DMS79 treated with DMSO at 0.1 percent for 48 hours (cell line): ENCODE data around the gene ARL5B.
"Not testable (repeated sequence)": the region's sequence is repeated elsewhere in the genome, so short reads cannot be mapped to it uniquely, and the experiment has no call there.

Experiments used
- DNase-seq: peaks from one replicate; lab custom pipeline; 2025; lab: John Stamatoyannopoulos, UW

The ARL5B gene, protein sequence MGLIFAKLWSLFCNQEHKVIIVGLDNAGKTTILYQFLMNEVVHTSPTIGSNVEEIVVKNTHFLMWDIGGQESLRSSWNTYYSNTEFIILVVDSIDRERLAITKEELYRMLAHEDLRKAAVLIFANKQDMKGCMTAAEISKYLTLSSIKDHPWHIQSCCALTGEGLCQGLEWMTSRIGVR

DNA sequence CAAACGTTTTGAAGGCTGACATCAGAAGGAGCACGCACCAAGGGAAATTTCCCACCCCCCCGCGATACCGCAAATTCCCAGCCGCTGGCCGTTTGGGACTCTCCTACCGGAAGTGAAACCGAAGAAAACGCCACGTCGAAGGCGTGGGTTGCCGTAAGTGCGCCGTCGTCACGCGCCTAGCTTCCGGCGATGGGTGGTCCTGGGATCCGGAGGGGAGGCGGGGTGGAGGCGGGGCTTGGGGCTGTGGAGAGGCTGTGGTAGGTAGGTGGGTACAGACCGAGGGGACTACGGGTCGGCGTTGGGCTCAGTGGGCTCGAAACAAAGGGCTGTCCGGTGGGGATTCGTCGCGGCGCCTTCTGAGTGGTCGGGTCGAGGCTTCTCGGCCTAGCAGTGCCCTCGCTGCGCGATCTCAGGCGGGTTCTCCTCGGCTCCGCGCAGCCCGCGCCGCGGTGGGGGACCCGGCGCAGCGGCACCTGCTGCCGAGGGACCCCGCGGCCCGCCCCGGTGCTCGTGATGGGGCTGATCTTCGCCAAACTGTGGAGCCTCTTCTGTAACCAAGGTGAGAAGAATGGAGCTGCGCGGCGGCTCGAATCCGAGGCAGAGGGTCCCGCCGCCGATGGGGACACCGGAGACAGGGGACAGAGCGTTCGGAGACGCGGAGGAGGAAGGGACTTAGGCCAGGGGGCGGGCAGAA lies at the start of gene ARL5B:
Gene ARL5B, plus strand, starts transcription at position 307 of the 694 bp plus-strand sequence. Its CDS starts 207 bp downstream, at position 514.
- DNase-seq: peak; percentile 68

DNA sequence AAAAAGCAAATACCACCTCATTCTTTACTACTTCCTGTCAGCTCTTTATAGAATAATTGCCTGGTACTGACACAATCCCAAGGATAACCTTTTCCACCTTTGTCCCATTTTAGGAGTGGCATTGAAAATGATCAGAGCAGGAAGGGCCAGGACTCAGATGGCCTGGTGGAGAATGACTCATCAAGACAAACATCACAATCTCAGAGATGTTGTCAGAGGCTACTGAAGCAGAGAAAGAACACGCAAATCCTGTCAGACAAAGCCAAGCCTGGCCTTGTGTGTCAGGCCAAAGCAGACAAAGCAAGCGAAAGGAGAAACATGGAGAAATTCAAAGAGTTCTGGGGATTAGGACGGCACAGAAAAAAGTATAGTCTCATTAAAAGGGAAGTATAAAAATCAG lies 48.7 kb upstream of the ARL5B start:
- no peak for DNase-seq

DNA sequence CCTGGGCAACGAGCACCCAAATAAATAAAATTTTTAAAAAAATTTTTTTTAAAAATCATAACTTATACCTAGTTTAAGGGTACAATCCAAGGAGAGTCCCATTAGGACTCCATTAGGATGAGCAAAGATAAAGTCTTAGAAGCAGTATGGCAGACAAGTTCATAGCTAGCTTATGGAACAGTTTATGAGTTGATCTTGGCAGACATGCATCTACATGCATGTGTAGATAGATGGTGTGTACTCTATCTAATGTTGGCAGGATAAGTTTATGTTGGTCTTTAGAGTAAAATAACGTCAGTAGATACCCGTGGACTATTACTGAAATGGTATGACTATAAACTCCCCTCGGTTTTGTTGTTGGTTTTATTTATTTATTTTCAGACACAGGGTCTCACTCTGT lies 48.1 kb upstream of the ARL5B start:
- no peak for DNase-seq

DNA sequence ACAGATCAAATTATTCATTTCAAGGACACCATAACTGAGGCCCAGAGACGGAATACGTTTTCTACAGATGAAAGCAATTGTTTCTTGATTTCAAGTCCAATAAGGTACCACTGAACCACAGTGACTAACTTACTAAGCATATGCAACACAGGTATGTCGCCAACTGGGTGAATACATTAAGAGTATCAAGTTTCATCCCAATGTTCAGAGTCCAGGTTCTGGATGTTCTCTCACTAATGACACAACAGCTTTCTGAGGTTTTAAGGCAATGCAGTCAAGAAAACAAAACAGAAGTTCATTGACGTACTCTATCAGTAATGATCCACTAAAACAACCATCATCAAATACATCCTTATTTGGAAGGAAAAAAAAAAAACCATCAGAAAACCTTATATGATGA lies 43.6 kb upstream of the ARL5B start:
- DNase-seq: no peak

DNA sequence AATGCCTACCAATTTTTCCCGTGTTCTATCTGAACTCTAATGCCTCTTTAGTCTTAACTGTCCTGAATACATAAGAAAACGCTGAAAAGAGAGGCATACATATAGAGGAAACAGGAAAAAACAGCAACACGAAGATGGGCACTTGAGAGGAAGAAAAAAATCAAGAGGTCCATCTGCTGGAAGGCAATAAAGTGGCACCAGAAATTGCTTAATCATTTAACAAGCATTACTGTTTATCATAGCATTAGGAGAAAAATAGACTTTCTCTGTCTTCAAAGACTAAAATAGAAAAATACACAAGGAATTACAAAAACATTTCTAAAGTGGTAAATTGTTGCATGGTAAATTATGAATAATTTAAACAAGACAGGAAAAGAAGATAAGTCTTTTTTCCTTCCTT lies 42.9 kb upstream of the ARL5B start:
- no peak for DNase-seq

DNA sequence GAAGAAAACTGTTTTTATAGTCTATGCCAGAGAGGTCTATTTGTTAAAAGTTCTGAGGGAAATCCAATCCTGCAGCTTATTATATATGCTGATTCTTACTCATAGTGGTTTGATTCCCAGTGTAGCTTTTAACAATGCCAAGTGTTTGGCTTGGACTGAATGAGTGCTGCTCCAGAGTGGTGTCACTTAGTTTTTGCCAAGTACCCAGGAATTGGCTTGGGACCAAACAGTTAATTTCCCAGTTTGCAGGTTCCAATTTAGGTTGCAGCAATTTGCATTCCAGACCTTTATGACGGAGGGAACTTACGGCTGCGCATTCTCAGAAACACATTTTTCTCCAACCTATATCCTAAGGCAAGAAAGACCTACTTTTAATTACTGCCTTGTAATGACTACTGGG lies 40.2 kb upstream of the ARL5B start:
- peak; percentile 71 for DNase-seq

DNA sequence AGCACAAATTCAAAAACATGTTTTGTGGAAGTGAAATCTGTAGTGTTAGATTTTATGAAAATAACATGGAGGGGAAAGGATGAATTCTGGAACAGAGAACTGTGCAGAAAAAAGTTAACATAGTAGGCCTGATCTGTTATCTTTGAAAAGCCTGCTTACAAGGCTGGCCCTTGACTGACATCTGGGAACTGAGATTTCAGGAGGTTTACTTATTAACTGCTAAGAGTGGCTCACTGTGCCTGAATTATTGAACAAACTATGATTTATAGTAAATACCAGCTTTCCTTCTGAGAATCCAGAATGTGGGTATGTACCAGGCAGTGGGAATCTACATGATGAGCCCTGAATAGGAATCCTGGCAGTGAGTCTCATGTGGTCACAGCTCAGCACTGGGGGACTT lies 38.4 kb upstream of the ARL5B start:
- DNase-seq: no peak

DNA sequence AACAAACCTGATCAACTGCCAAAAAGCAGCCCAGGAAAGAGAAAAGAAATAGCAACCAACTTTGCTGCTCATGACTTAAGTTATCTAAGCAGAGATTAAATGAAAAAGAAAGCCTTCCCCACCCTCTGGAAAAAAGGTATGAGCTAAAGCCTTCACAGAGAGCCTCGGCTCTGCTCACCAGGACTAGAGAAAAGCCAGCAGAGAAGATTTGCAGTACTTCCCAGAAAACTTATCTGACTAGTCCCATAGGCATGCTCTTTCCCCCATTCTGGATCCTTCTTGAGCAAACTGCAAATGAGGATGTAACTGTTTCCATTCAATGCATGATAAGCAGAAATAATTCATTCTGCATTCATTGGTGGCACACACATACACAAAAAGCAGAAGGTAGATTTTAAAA lies 35.6 kb upstream of the ARL5B start:
- not testable (repeated sequence) for DNase-seq

DNA sequence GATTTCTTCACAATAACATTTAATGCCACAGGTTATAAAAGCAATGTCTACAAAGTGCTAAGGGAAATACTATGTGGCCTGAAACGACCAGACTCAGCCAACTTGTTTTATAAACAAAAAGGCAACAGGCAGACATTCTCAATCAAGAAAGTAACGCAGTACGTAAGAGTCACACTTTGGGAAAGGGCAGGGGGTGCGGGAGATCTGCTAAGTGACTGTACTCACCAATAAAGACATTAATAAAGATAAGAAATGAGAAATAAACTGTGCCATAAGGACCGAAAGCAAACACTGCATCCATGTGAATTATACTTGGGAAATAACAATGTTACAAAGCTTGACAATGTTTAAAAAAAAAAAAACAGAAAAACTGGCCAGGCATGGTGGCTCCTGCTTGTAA lies 33.3 kb upstream of the ARL5B start:
- no peak for DNase-seq

DNA sequence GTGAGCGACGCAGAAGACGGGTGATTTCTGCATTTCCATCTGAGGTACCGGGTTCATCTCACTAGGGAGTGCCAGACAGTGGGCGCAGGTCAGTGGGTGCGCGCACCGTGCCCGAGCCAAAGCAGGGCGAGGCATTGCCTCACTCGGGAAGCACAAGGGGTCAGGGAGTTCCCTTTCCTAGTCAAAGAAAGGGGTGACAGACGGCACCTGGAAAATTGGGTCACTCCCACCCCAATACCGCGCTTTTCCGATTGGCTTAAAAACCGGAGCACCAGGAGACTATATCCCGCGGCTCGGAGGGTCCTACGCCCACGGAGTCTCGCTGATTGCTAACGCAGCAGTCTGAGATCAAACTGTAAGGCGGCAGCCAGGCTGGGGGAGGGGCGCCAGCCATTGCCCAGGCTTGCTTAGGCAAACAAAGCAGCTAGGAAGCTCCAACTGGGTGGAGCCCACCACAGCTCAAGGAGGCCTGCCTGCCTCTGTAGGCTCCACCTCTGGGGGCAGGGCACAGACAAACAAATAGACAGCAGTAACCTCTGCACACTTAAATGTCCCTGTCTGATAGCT lies 31.7 kb upstream of the ARL5B start:
- DNase-seq: peak; percentile 13

DNA sequence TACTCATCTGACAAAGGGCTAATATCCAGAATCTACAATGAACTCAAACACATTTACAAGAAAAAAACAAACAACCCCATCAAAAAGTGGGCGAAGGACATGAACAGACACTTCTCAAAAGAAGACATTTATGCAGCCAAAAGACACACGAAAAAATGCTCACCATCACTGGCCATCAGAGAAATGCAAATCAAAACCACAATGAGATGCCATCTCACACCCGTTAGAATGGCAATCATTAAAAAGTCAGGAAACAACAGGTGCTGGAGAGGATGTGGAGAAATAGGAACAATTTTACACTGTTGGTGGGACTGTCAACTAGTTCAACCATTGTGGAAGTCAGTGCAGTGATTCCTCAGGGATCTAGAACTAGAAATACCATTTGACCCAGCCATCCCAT lies 26.7 kb upstream of the ARL5B start:
- DNase-seq: not testable (repeated sequence)

DNA sequence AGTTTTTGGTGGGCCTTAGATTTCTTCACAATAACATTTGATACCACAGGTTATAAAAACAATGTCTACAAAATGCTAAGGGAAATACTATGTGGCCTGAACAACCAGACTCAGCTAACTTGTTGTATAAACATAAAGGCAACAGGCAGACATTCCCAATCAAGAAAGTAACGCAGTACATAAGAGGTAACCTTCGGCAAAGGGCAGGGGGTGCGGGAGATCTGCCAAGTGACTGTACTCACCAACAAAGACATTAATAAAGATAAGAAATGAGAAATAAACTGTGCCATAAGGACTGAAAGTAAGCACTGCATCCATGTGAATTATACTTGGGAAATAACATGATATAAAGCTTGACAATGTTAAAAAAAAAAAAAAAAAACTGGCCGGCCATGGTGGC lies 23.2 kb upstream of the ARL5B start:
- no peak for DNase-seq

DNA sequence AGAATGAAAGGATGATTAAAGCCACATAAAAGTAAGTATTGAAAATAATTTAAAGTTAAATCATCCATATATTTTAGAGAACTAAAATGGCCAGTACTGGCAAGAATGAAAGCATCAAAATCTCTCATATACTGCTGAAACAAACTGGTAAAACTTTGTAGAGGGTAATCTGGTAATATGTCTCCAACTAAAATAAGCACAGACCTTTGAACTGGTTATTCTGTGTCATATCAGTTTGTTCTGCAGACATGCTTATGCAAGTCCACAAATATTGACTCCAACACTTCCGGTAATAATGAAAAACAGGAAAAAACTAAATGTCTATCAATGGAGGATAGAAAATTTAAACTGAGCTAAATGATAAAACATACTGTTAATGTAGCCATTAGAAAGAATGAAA lies 21.8 kb upstream of the ARL5B start:
- not testable (repeated sequence) for DNase-seq

DNA sequence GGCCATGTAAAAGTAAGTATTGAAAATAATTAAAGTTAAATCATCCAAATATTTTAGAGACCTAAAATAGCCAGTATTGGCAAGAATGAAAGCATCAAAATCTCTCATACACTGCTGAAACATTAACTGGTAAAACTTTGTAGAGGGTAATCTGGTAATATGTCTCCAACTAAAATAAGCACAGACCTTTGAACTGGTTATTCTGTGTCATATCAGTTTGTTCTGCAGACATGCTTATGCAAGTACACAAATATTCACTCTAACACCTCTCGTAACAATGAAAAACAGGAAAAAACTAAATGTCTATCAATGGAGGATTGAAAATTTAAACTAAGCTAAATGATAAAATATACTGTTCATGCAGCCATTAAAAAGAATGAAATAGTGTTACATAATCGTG lies 19.5 kb upstream of the ARL5B start:
- not testable (repeated sequence) for DNase-seq

DNA sequence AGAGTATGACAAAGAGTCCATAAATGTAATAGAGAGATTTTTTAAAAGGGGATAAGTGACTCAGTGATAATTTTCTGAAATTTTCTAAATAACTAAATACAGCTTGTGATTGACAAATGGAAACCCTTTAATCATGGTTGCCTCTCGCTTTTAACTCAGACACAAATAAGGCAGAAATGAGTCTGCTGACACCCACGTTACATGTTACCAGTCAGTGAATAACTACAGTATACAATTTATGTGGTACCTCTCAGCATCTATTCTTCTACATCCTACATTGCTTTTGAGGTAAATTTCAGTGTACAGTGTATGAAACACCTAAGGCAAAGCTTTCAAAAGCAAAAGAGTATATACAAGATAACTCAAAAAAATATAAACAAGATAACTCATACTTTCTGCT lies 12.1 kb upstream of the ARL5B start:
- DNase-seq: no peak

DNA sequence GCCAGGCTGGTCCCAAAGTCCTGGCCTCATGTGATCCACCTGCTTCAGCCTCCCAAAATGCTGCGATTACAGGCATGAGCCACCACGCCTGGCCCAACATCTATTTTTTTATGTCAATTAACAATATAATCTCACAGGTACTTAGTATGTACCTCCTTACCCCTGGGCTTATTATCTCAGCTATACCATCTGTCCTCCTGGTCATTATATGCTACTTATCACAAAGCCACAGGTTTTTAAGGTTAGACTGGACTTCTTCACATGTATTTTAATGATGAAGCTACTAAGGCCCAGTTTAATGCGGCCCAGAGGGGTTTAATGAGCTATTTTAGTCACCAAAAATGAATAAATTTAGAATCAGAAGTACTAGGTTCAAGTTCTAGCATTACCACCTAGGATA lies 11.3 kb upstream of the ARL5B start:
- DNase-seq: no peak

DNA sequence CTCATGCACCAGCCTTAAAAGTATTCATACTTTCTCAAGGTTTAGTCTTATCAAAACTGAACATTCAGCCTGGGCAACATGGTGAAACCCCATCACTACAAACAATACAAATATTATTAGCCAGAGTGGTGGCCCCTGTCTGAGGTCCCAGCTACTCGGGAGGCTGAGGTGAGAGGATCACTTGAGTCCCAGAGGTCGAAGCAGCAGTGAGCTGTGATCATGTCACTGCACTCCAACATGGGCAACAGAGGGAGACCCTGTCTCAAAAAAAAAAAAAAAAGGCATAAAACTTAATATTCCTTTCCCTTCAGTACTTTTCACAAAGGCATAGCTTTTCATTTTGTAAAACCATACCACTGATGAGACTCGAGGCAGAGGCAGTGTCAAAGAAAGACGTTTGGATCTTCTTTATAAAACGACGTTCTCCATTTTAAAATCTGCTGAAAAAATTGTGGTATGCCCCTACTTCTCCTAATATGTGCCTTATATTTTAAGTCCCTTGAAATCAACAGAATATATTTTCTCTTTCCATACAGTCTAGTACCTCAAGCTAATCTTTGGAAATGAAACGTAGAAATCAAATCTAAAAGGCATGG lies 9.8 kb upstream of the ARL5B start:
- DNase-seq: no peak

DNA sequence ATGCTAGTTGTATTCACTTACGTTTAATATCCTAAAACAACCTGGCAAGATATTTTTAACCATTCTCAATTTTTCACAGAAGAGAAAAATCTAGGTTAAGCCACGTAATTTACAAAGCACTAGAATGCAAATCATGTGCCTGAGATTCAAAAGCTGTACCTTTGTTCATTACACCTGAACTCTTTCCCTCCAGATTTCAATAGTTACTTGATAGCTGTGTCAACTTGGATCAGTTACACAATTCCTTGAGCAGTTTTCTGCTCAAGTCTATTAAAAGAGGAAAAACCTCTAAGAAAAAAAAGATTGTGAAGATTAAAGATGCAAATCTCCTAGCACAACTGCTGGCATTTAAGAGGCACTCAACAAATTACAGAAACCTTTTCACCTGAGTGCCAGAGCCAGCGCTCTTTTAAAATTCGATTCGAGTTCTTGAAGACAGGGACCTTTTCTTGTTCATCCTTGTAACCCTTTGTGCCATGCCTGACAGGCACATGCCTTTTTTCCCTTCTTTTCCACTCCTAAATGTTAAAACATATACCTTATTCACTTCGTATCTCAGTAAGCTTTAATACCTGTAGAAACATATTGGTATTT lies 8.7 kb upstream of the ARL5B start:
- no peak for DNase-seq

DNA sequence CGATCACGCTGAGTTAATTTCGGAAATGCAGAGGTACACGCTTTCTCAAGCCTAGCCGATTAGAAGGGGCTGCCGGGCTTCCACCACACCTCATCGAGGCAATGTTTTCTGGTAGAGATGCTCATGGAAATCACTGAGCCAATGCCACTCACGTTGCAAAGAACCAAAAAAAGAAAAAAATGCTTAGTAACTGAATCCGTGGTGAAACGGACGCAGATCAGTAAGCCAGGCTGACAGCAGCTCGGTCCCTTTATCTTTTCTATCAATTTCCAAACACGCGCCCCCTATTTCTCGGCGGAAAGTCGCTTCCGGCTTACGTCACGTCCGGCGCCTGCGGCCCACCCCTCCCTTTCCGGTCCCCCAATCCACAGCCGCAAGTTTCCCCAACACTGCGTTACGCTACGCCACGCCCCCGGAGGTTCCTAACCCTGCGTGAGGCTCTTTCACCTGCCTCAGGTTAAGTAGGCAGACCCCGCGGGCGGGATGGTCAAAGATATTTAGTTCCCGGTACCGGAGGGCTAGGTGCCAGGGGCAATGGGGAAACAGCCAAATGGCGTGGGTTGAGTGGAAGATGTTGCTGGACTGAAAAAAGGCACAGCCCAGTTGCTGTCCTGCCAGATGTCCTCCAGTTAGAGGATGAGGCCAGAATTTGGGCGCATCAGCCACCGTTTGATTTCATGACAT lies 7.8 kb upstream of the ARL5B start, which contains the start of gene NSUN6:
Gene NSUN6, minus strand, starts transcription at position 264 of the 684 bp plus-strand sequence. CDS start 384 bp downstream, outside the sequence.
- DNase-seq: peak; percentile 49

DNA sequence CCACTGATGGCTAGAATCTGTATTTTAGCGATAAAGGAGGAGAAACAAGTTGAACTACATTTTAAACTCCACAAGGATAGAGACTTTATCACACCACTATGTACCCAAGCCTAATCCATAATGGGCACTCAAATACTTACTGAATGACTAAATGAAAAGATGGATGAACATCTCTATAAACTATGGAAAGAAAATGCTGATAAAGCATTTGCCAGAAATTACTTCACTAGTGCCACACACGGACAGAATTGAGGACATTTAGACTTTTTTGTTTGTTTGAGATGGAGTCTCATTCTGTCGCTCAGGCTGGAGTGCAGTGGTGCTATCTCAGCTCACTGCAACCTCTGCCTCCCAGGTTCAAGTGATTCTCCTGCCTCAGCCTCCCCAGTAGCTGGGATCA lies 6.1 kb upstream of the ARL5B start:
- DNase-seq: no peak

DNA sequence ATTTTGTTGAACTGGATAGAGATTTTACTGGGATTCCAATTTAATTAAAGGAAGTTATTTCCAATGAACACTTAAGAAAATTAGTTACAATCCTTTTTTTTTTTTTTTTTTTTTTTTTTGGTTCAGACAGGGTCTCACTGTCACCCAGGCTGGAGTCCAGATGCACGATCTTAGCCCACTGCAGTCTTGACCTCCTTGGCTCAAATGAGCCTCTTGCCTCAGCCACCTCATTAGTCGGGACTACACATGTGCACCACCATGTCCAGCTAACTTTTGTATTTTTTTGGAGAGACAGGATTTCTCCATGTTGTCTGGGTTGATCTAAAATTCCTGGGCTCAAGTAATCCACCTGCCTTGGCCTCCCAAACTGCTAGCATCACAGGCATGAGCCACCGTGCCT lies 2.5 kb upstream of the ARL5B start:
- no peak for DNase-seq
